B cell (primary cell): ENCODE results near the gene HPS5. TPM values are rescaled to one million over a fixed set of nuclear protein-coding genes. Genes with fewer than 3 reads are reported as not detected.

Experiments used
- ATAC-seq: fragments of 200-7000 bp; cut with Tn5 transposase; one replicate; pipeline ENCODE4 v1.10.0; 2021; ENCODE audit warnings: low read depth, mild to moderate bottlenecking, moderate number of reproducible peaks, moderate library complexity
- CTCF ChIA-PET: fragments of 350-600 bp; sonication (Branson Sonifier 250); formaldehyde crosslinking; loops from one replicate; lab custom pipeline; 2021; ENCODE audit warnings: antibody characterized with exemption, inconsistent platforms; lab: Charles Lee
- POLR2A ChIA-PET: fragments of 350-600 bp; sonication (Branson Sonifier 250); formaldehyde crosslinking; loops from one replicate; lab custom pipeline; 2021; ENCODE audit warnings: antibody characterized with exemption; lab: Charles Lee
- DNase-seq: peaks from one replicate; pipeline ENCODE4 v3.0.0; 2013
- H2AFZ ChIP-seq: 2 replicates; pipeline ENCODE4 v1.6.1; 2012; ENCODE audit warnings: mild to moderate bottlenecking, low read depth, low read length; ENCODE audit not compliant: insufficient read depth, poor library complexity, severe bottlenecking
- H3K27ac ChIP-seq, 2 donors: 1 replicate in 1 of 2; 2 replicates in 1 of 2; pipeline ENCODE4 v1.5.1; 2012 to 2013; ENCODE audit warnings: low read length in 2 of 2, mild to moderate bottlenecking in 2 of 2, moderate library complexity in 1 of 2
- H3K27me3 ChIP-seq, 4 experiments: fragments of 200-600 bp in 1 of 4; sonication (generic) in 1 of 4; replicated peaks in 1 of 4; 1 replicate in 2 of 4; 2 replicates in 2 of 4; pipeline versions ENCODE4 v1.6.1 to v1.7.0; 2013 to 2016; ENCODE audit warnings: low read length in 3 of 4, mild to moderate bottlenecking in 2 of 4, mixed read lengths in 1 of 4, moderate library complexity in 1 of 4; ENCODE audit not compliant: insufficient read depth in 4 of 4, control insufficient read depth in 3 of 4; ENCODE audit errors: control extremely low read depth in 1 of 4
- H3K36me3 ChIP-seq, 2 experiments: replicated peaks in 1 of 2; 1 replicate in 1 of 2; 2 replicates in 1 of 2; pipeline versions ENCODE4 v1.6.1 to v1.7.1; 2013; ENCODE audit warnings: low read length in 1 of 2; ENCODE audit not compliant: insufficient read depth in 2 of 2, control insufficient read depth in 1 of 2; ENCODE audit errors: control extremely low read depth in 1 of 2, extremely low read depth in 1 of 2
- H3K4me1 ChIP-seq, 2 donors: fragments of 200-600 bp in 1 of 2; sonication (generic) in 1 of 2; 1 replicate in 1 of 2; 2 replicates in 1 of 2; pipeline versions ENCODE4 v1.5.1 to v1.6.1; 2013 to 2017; ENCODE audit warnings: low read length in 2 of 2; ENCODE audit not compliant: control insufficient read depth in 2 of 2, insufficient read depth in 2 of 2
- H3K4me2 ChIP-seq: replicated peaks from 2 replicates; pipeline ENCODE3; 2012; ENCODE audit warnings: mild to moderate bottlenecking, low read depth, low read length; ENCODE audit not compliant: poor library complexity, severe bottlenecking
- H3K4me3 ChIP-seq, 5 experiments: fragments of 200-600 bp in 1 of 5; sonication (generic) in 1 of 5; 1 replicate in 3 of 5; 2 replicates in 2 of 5; pipeline versions ENCODE4 v1.5.1 to v1.7.0; 2011 to 2016; ENCODE audit warnings: low read length in 4 of 5, mild to moderate bottlenecking in 4 of 5, low read depth in 2 of 5, control low read depth in 1 of 5, moderate library complexity in 1 of 5; ENCODE audit not compliant: insufficient read depth in 1 of 5; ENCODE audit errors: control extremely low read depth in 1 of 5, extremely low read depth in 1 of 5
- H3K79me2 ChIP-seq: fragments of 200-600 bp; sonication (generic); one replicate; pipeline ENCODE4 v1.6.0; 2016; ENCODE audit warnings: low read length; ENCODE audit not compliant: control insufficient read depth, insufficient read depth
- H3K9ac ChIP-seq: fragments of 200-600 bp; sonication (generic); 2 replicates; pipeline ENCODE4 v1.6.1; 2017; ENCODE audit warnings: mild to moderate bottlenecking, low read length, moderate library complexity
- H3K9me3 ChIP-seq, 3 donors: one replicate each; pipeline versions ENCODE4 v1.6.1 to v1.7.1; 2013; ENCODE audit warnings: low read length in 2 of 3; ENCODE audit not compliant: control insufficient read depth in 2 of 3, insufficient read depth in 1 of 3; ENCODE audit errors: control extremely low read depth in 1 of 3
- H4K20me1 ChIP-seq: 2 replicates; pipeline ENCODE4 v1.6.0; 2012; ENCODE audit warnings: mild to moderate bottlenecking, low read length; ENCODE audit not compliant: insufficient read depth, control insufficient read depth, poor library complexity, severe bottlenecking
- H3K27ac Mint-ChIP-seq: one replicate; pipeline ENCODE4 v1.8.0; 2021; ENCODE audit warnings: mixed read lengths
- H3K27me3 Mint-ChIP-seq: one replicate; pipeline ENCODE4 v1.8.0; 2021; ENCODE audit warnings: mixed read lengths
- H3K4me1 Mint-ChIP-seq: one replicate; pipeline ENCODE4 v1.8.0; 2021; ENCODE audit warnings: mixed read lengths
- H3K4me3 Mint-ChIP-seq: one replicate; pipeline ENCODE4 v1.8.0; 2021; ENCODE audit warnings: mixed read lengths
- H3K9me3 Mint-ChIP-seq: one replicate; pipeline ENCODE4 v1.8.0; 2022; ENCODE audit warnings: mixed read lengths; ENCODE audit not compliant: insufficient read depth
- EZH2 ChIP-seq: IDR thresholded peaks from 2 replicates; pipeline ENCODE4 v1.6.1; 2012; ENCODE audit warnings: borderline replicate concordance, low read depth, mild to moderate bottlenecking, moderate library complexity, low read length; ENCODE audit not compliant: insufficient read depth, poor library complexity, severe bottlenecking
- WGBS: methylation state at CpG from one replicate; pipeline ENCODE4 v1.1.5; 2013; ENCODE audit warnings: missing lambda C conversion rate; ENCODE audit not compliant: insufficient coverage; 5-methylcytosine and 5-hydroxymethylcytosine counted together
- intact Hi-C: fragments of 100-400 bp; cut with micrococcal nuclease; formaldehyde crosslinking; loops from one replicate; pipeline ENCODE4 v1.10.0; 2022
- polyA plus RNA-seq: library from polyadenylated mRNA; depleted of rRNA; stranded (reverse); fragments of >200 nt; gene quantifications from 2 replicates; pipeline ENCODE4 v1.2.3, GENCODE V29; 2012
- total RNA-seq, 2 donors: library from RNA; stranded (reverse); fragments of 120-200 nt in 1 of 2; gene quantifications; 1 replicate in 1 of 2; 2 replicates in 1 of 2; pipeline versions ENCODE4 v1.2.3 to v1.2.4, GENCODE V29; 2013 to 2022
- TF ChIP-seq, protein P1 (sequence below): fragments of 200-600 bp; IDR thresholded peaks from one replicate; pipeline ENCODE4 v1.8.0; 2022; ENCODE audit warnings: antibody characterized with exemption, mild to moderate bottlenecking

Gene HPS5
- total and polyA plus RNA-seq, 2 donors (not counting 1 experiment from before 2014, with no cell fraction given), result 15.2 to 31.3 TPM

- DNase-seq (no peak), ATAC-seq (no peak)
- H3K9me3 ChIP-seq, result no peaks in the 10 kb centered on the region
- 89% methylated on average over 4 of the region's 8 CpGs for WGBS
- no peaks in the 10 kb centered on the region for H3K36me3 ChIP-seq
- intact Hi-C loops, result no loop called here
- H3K27ac ChIP-seq, result no peak within 1 kb of the TSS
- no peak within 1 kb of the TSS for H3K4me3 ChIP-seq
- no peaks in the 10 kb centered on the region for H3K27me3 Mint-ChIP-seq
- no peak within 1 kb of the TSS for H3K9ac ChIP-seq
- ChIA-PET POLR2A (no interaction called here), CTCF (no interaction called here)
- H2AFZ ChIP-seq, result no peak within 1 kb of the TSS
- peak within 1 kb of the TSS; percentile 32 for H3K27ac Mint-ChIP-seq
- TF ChIP-seq, protein P1, sequence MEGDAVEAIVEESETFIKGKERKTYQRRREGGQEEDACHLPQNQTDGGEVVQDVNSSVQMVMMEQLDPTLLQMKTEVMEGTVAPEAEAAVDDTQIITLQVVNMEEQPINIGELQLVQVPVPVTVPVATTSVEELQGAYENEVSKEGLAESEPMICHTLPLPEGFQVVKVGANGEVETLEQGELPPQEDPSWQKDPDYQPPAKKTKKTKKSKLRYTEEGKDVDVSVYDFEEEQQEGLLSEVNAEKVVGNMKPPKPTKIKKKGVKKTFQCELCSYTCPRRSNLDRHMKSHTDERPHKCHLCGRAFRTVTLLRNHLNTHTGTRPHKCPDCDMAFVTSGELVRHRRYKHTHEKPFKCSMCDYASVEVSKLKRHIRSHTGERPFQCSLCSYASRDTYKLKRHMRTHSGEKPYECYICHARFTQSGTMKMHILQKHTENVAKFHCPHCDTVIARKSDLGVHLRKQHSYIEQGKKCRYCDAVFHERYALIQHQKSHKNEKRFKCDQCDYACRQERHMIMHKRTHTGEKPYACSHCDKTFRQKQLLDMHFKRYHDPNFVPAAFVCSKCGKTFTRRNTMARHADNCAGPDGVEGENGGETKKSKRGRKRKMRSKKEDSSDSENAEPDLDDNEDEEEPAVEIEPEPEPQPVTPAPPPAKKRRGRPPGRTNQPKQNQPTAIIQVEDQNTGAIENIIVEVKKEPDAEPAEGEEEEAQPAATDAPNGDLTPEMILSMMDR, result no peak
- TF ChIP-seq EZH2, result no peak
- no peaks in the 10 kb centered on the region for H3K9me3 Mint-ChIP-seq
- H3K27me3 ChIP-seq, result no peaks in the 10 kb centered on the region
- H3K4me1 ChIP-seq, result no peaks in the 10 kb centered on the region
- peaks cover 16% of the 10 kb centered on the region for H3K4me1 Mint-ChIP-seq
- H3K4me3 Mint-ChIP-seq, result no peak within 1 kb of the TSS
- no peaks in the 10 kb centered on the region for H3K79me2 ChIP-seq
- H4K20me1 ChIP-seq, result no peaks in the 10 kb centered on the region
- H3K4me2 ChIP-seq, result no peak within 1 kb of the TSS
These were observed 56.0 kb downstream of the HPS5 start, which contains the start of gene SAA1 for GRCh38 chr11:18265949-18266348. Gene SAA1 (plus strand): TSS chr11:18266264. CDS start chr11:18266888, 624 bp downstream.

- peak overlapping the region; percentile 20 for H3K27ac Mint-ChIP-seq
- no peak overlapping the region for H3K4me2 ChIP-seq
- TF ChIP-seq, protein P1, result no peak
- TF ChIP-seq EZH2, result no peak
- no peaks in the 10 kb centered on the region for H3K4me1 ChIP-seq
- H3K9me3 ChIP-seq, result no peaks in the 10 kb centered on the region
- no peaks in the 10 kb centered on the region for H3K27me3 Mint-ChIP-seq
- ATAC-seq (no peak), DNase-seq (no peak)
- no peaks in the 10 kb centered on the region for H4K20me1 ChIP-seq
- no peaks in the 10 kb centered on the region for H3K9me3 Mint-ChIP-seq
- CTCF ChIA-PET, result no interaction called here
- H3K4me1 Mint-ChIP-seq, result peaks cover 16% of the 10 kb centered on the region
- no peak overlapping the region for H3K4me3 ChIP-seq
- H3K79me2 ChIP-seq, result no peaks in the 10 kb centered on the region
- intact Hi-C loops, result no loop called here
- no peak overlapping the region for H3K27ac ChIP-seq
- POLR2A ChIA-PET, result no interaction called here
- no peak overlapping the region for H2AFZ ChIP-seq
- no CpG with 5 or more reads among the region's 1 CpG for WGBS
- H3K4me3 Mint-ChIP-seq, result no peak overlapping the region
- no peaks in the 10 kb centered on the region for H3K27me3 ChIP-seq
- H3K9ac ChIP-seq, result no peak overlapping the region
- H3K36me3 ChIP-seq, result no peaks in the 10 kb centered on the region
These were observed 57.0 kb downstream of the HPS5 start for GRCh38 chr11:18264677-18265555.
